Nephron (organoid): ENCODE results near the gene DEPDC1.

ENCODE experiments used
- H3K27ac Mint-ChIP-seq, 3 experiments: 2 replicates each; pipeline ENCODE4 v1.8.0; 2020; ENCODE audit warnings: mixed read lengths in 3 of 3, mild to moderate bottlenecking in 2 of 3, moderate library complexity in 1 of 3
- H3K27me3 Mint-ChIP-seq: 2 replicates; pipeline ENCODE4 v1.8.0; 2021; ENCODE audit warnings: low read depth, mild to moderate bottlenecking, moderate library complexity, mixed read lengths
- H3K36me3 Mint-ChIP-seq: 2 replicates; pipeline ENCODE4 v1.8.0; 2020; ENCODE audit warnings: low read depth, mixed read lengths
- H3K4me1 Mint-ChIP-seq: 2 replicates; pipeline ENCODE4 v1.8.0; 2020; ENCODE audit warnings: mixed read lengths
- H3K4me3 Mint-ChIP-seq, 3 experiments: 2 replicates each; pipeline ENCODE4 v1.8.0; 2020; ENCODE audit warnings: mild to moderate bottlenecking in 3 of 3, mixed read lengths in 3 of 3, moderate library complexity in 2 of 3
- H3K9me3 Mint-ChIP-seq: 2 replicates; pipeline ENCODE4 v1.8.0; 2020; ENCODE audit warnings: mixed read lengths
- CTCF ChIP-seq, 3 experiments: fragments of 200-600 bp; sonication (generic); IDR thresholded peaks; one replicate each; pipeline ENCODE4 v1.5.0; 2021; ENCODE audit warnings: antibody characterized with exemption in 3 of 3; ENCODE audit not compliant: unreplicated experiment in 3 of 3

The DEPDC1 gene

GRCh38 chr1:68521286-68521685 is 24.4 kb upstream of the DEPDC1 start:
- H3K27me3 Mint-ChIP-seq, result no peaks in the 10 kb centered on the region
- no peak for TF ChIP-seq CTCF (IDR thresholded peaks at IDR 0.05; ENCODE audit: unreplicated experiment in 3 of 3)
- H3K27ac Mint-ChIP-seq, result no peak overlapping the region
- no peaks in the 10 kb centered on the region for H3K4me1 Mint-ChIP-seq
- no peaks in the 10 kb centered on the region for H3K9me3 Mint-ChIP-seq
- H3K4me3 Mint-ChIP-seq, result no peak overlapping the region
- H3K36me3 Mint-ChIP-seq, result no peaks in the 10 kb centered on the region

- Mint-ChIP-seq H3K4me3 (no peak overlapping the region), H3K9me3 (peaks cover 5% of the 10 kb centered on the region), H3K27ac (no peak overlapping the region), H3K4me1 (no peaks in the 10 kb centered on the region), H3K27me3 (no peaks in the 10 kb centered on the region), H3K36me3 (no peaks in the 10 kb centered on the region)
- no peak for TF ChIP-seq CTCF (IDR thresholded peaks at IDR 0.05; ENCODE audit: unreplicated experiment in 3 of 3)
These were observed 19.2 kb upstream of the DEPDC1 start for GRCh38 chr1:68516066-68516465.

DNA sequence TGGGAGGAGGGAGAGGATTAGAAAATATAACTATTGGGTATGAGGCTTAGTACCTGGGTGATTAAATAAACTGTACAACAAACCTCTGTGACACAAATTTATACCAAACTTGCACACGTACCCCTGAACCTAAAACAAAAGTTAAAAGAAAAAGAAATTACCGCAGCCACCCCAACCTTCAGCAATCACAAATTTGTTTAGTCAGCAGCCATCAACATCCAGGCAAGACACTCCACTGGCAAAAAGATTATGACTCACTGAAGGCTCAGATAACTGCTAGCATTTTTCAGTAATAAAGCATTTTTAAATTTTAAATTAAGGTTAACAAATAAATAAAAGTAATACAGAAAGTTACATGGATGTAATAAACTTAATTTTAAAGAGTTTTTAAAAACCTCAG is 14.4 kb upstream of the DEPDC1 start:
- TF ChIP-seq CTCF (IDR thresholded peaks at IDR 0.05; ENCODE audit: unreplicated experiment in 3 of 3), result no peak
- Mint-ChIP-seq H3K27me3 (no peaks in the 10 kb centered on the region), H3K9me3 (peaks cover 8% of the 10 kb centered on the region), H3K4me1 (no peaks in the 10 kb centered on the region), H3K4me3 (no peak overlapping the region), H3K27ac (no peak overlapping the region), H3K36me3 (no peaks in the 10 kb centered on the region)

- H3K27ac Mint-ChIP-seq, result no peak overlapping the region
- no peaks in the 10 kb centered on the region for H3K36me3 Mint-ChIP-seq
- H3K4me1 Mint-ChIP-seq, result no peaks in the 10 kb centered on the region
- TF ChIP-seq CTCF (IDR thresholded peaks at IDR 0.05; ENCODE audit: unreplicated experiment in 3 of 3), result no peak
- H3K9me3 Mint-ChIP-seq, result peaks cover 28% of the 10 kb centered on the region
- no peaks in the 10 kb centered on the region for H3K27me3 Mint-ChIP-seq
- no peak overlapping the region for H3K4me3 Mint-ChIP-seq
These were observed 9.5 kb upstream of the DEPDC1 start for GRCh38 chr1:68506386-68506785.

DNA sequence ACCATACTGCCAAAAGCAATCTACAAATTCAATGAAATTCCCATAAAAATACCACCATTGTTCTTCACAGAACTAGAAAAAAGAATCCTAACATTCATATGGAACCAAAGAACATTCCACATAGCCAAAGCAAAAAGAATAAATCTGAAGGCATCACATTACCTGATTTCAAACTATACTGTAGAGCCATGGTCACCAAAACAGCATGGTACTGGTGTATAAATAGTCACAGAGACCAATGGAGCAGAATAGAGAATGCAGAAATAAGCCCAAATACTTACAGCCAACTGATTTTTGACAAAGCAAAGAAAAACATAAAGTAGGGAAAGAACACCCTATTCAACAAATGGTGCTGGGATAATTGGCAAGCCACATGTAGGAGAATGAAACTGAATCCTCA is 6.2 kb upstream of the DEPDC1 start:
- Mint-ChIP-seq H3K27ac (no peak overlapping the region), H3K4me3 (no peak overlapping the region), H3K36me3 (no peaks in the 10 kb centered on the region), H3K9me3 (peaks cover 24% of the 10 kb centered on the region), H3K4me1 (no peaks in the 10 kb centered on the region), H3K27me3 (peaks cover 6% of the 10 kb centered on the region)
- no peak for TF ChIP-seq CTCF (IDR thresholded peaks at IDR 0.05; ENCODE audit: unreplicated experiment in 3 of 3)

DNA sequence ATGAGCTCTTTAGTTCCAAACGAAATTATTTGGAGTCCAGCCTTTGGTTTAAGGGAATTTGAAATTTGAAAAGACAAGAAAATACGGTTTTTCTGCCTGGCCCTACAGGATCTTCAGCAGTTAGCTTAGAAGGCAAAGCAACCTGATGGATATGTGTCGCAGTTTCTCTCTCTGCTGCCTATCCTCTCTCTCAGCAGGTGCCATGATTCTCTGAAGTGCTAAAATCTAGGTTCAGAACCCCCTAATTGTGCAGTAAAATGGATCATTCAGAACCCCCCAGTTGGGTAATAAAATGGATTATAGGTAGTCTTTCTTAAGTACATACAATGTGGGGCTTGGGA is 446 bp upstream of the DEPDC1 start:
- Mint-ChIP-seq H3K27ac (peak overlapping the region; percentile 51 to 87 (median 84)), H3K9me3 (peaks cover 9% of the 10 kb centered on the region), H3K4me3 (peak overlapping the region; percentile 95 to 96 (median 95))

More for the DNA sequence above, 446 bp upstream of the DEPDC1 start:
- TF ChIP-seq CTCF (IDR thresholded peaks at IDR 0.05; ENCODE audit: unreplicated experiment in 3 of 3), result no peak
- Mint-ChIP-seq H3K36me3 (peaks cover 6% of the 10 kb centered on the region), H3K4me1 (peaks cover 26% of the 10 kb centered on the region), H3K27me3 (peaks cover 6% of the 10 kb centered on the region)
